Neuronal stem cell (in vitro differentiated cells): ENCODE data around the gene APCDD1.
"Not testable (repeated sequence)": the region's sequence is repeated elsewhere in the genome, so short reads cannot be mapped to it uniquely, and the experiment has no call there.

Experiments
- DNase-seq: peaks from one replicate; pipeline ENCODE4 v3.0.0-alpha.2; 2013; ENCODE audit warnings: low spot score
- H2AFZ ChIP-seq: one replicate; pipeline ENCODE4 v1.6.1; 2013; ENCODE audit warnings: mild to moderate bottlenecking, low read length, inconsistent platforms
- H2AK5ac ChIP-seq: 2 replicates; pipeline ENCODE4 v1.6.1; 2013; ENCODE audit warnings: low read depth, mild to moderate bottlenecking, inconsistent platforms, low read length, moderate library complexity, mixed read lengths
- H2BK120ac ChIP-seq: 2 replicates; pipeline ENCODE4 v1.6.1; 2013; ENCODE audit warnings: low read depth, mild to moderate bottlenecking, inconsistent platforms, low read length, moderate library complexity, mixed read lengths
- H2BK12ac ChIP-seq: one replicate; pipeline ENCODE4 v1.6.1; 2013; ENCODE audit warnings: low read length, inconsistent platforms
- H2BK15ac ChIP-seq: 2 replicates; pipeline ENCODE4 v1.6.1; 2013; ENCODE audit warnings: mild to moderate bottlenecking, low read length, inconsistent platforms, mixed read lengths
- H2BK5ac ChIP-seq: one replicate; pipeline ENCODE4 v1.6.1; 2013; ENCODE audit warnings: inconsistent platforms, mild to moderate bottlenecking, low read length, moderate library complexity
- H3K14ac ChIP-seq: one replicate; pipeline ENCODE4 v1.6.1; 2013; ENCODE audit warnings: low read length, inconsistent platforms
- H3K18ac ChIP-seq: 2 replicates; pipeline ENCODE4 v1.6.1; 2013; ENCODE audit warnings: low read length, inconsistent platforms
- H3K23ac ChIP-seq: 2 replicates; pipeline ENCODE4 v1.6.1; 2013; ENCODE audit warnings: low read depth, mild to moderate bottlenecking, mixed read lengths, low read length, inconsistent platforms; ENCODE audit not compliant: poor library complexity
- H3K27ac ChIP-seq: replicated peaks from 3 replicates; pipeline ENCODE4 v1.5.1; 2013; ENCODE audit warnings: low read length, inconsistent platforms
- H3K27me3 ChIP-seq, 3 experiments: 2 replicates each; pipeline ENCODE4 v1.6.1; 2013; ENCODE audit warnings: low read length in 3 of 3, mild to moderate bottlenecking in 2 of 3, inconsistent platforms in 1 of 3, low read depth in 1 of 3, mixed read lengths in 1 of 3, moderate library complexity in 1 of 3; ENCODE audit not compliant: control insufficient read depth in 3 of 3, insufficient read depth in 3 of 3
- H3K36me3 ChIP-seq, 2 donors: replicated peaks in 1 of 2; 2 replicates each; pipeline ENCODE4 v1.6.1; 2013; ENCODE audit warnings: low read length in 2 of 2; ENCODE audit not compliant: control insufficient read depth in 2 of 2, insufficient read depth in 2 of 2
- H3K4ac ChIP-seq: 2 replicates; pipeline ENCODE4 v1.6.1; 2013; ENCODE audit warnings: inconsistent platforms, mild to moderate bottlenecking, low read length, moderate library complexity
- H3K4me1 ChIP-seq, 2 donors: 1 replicate in 1 of 2; 2 replicates in 1 of 2; pipeline ENCODE4 v1.6.1; 2013; ENCODE audit warnings: low read length in 2 of 2, low read depth in 1 of 2; ENCODE audit not compliant: control insufficient read depth in 2 of 2, insufficient read depth in 1 of 2
- H3K4me2 ChIP-seq: one replicate; pipeline ENCODE4 v1.6.1; 2013; ENCODE audit warnings: mild to moderate bottlenecking, low read length, inconsistent platforms; ENCODE audit not compliant: insufficient read depth, poor library complexity, severe bottlenecking
- H3K4me3 ChIP-seq, 2 donors: 2 replicates each; pipeline ENCODE4 v1.5.1; 2013; ENCODE audit warnings: low read length in 2 of 2, mild to moderate bottlenecking in 2 of 2, inconsistent platforms in 1 of 2, moderate library complexity in 1 of 2
- H3K79me1 ChIP-seq: one replicate; pipeline ENCODE4 v1.6.1; 2013; ENCODE audit warnings: low read depth, mild to moderate bottlenecking, inconsistent platforms, low read length, moderate library complexity
- H3K9ac ChIP-seq: one replicate; pipeline ENCODE4 v1.6.1; 2013; ENCODE audit warnings: mild to moderate bottlenecking, low read depth, low read length, inconsistent platforms; ENCODE audit not compliant: poor library complexity
- H3K9me3 ChIP-seq, 2 donors: replicated peaks in 1 of 2; 2 replicates each; pipeline versions ENCODE3 to v1.6.1; 2013; ENCODE audit warnings: low read length in 2 of 2, mild to moderate bottlenecking in 2 of 2, inconsistent platforms in 1 of 2, low read depth in 1 of 2, mixed read lengths in 1 of 2, moderate library complexity in 1 of 2; ENCODE audit not compliant: control insufficient read depth in 2 of 2, insufficient read depth in 1 of 2
- H4K8ac ChIP-seq: one replicate; pipeline ENCODE4 v1.6.1; 2013; ENCODE audit warnings: low read depth, mild to moderate bottlenecking, inconsistent platforms, low read length, moderate library complexity
- H4K91ac ChIP-seq: one replicate; pipeline ENCODE4 v1.6.1; 2013; ENCODE audit warnings: low read length, low read depth, mild to moderate bottlenecking, inconsistent platforms; ENCODE audit not compliant: poor library complexity
- WGBS, 2 donors: extraction: QIAGEN DNeasy Blood & Tissue Kit; methylation state at CpG; one replicate each; pipeline ENCODE4 v1.1.7; 2013; ENCODE audit warnings: missing lambda C conversion rate in 2 of 2, mixed read lengths in 1 of 2; ENCODE audit not compliant: insufficient read length in 2 of 2, insufficient replicate concordance in 1 of 2; ENCODE audit errors: extremely low coverage in 2 of 2; 5-methylcytosine and 5-hydroxymethylcytosine counted together

APCDD1 gene

GRCh38 chr18:10463741-10464140 is 9.3 kb downstream of the APCDD1 start:
- no peaks in the 10 kb centered on the region for H3K27me3 ChIP-seq
- no peak overlapping the region for H2BK5ac ChIP-seq
- WGBS, 2 donors = no CpG with 5 or more reads among the region's 4 CpGs
- H3K4me3 ChIP-seq = no peak overlapping the region
- H2AFZ ChIP-seq = no peak overlapping the region
- H2BK12ac ChIP-seq = no peak overlapping the region
- H2AK5ac ChIP-seq = no peak overlapping the region
- no peaks in the 10 kb centered on the region for H3K4me1 ChIP-seq
- H4K91ac ChIP-seq = no peak overlapping the region
- no peak overlapping the region for H3K4ac ChIP-seq
- no peak overlapping the region for H2BK15ac ChIP-seq
- H4K8ac ChIP-seq = no peak overlapping the region
- H3K9me3 ChIP-seq = no peaks in the 10 kb centered on the region
- no peak overlapping the region for H3K18ac ChIP-seq
- no peak for DNase-seq
- H3K27ac ChIP-seq = no peak overlapping the region
- no peak overlapping the region for H3K9ac ChIP-seq
- no peaks in the 10 kb centered on the region for H3K36me3 ChIP-seq
- H2BK120ac ChIP-seq = no peak overlapping the region
- H3K4me2 ChIP-seq = no peak overlapping the region
- no peak overlapping the region for H3K14ac ChIP-seq
- H3K79me1 ChIP-seq = no peaks in the 10 kb centered on the region
- H3K23ac ChIP-seq = no peak overlapping the region

- H3K23ac ChIP-seq, H3K36me3 ChIP-seq, H2BK5ac ChIP-seq, H3K4me2 ChIP-seq, H2AFZ ChIP-seq, DNase-seq, H3K14ac ChIP-seq, H3K18ac ChIP-seq, H3K9me3 ChIP-seq, H2BK12ac ChIP-seq, H3K9ac ChIP-seq, H4K91ac ChIP-seq, H3K27ac ChIP-seq, H2BK120ac ChIP-seq, H3K27me3 ChIP-seq, H2AK5ac ChIP-seq, H3K4ac ChIP-seq, H3K79me1 ChIP-seq, H3K4me1 ChIP-seq, H4K8ac ChIP-seq, H2BK15ac ChIP-seq, H3K4me3 ChIP-seq: not testable (repeated sequence)
- no CpG with 5 or more reads among the region's 2 CpGs for WGBS, 2 donors
Measured at GRCh38 chr18:10464161-10464648, 9.8 kb downstream of the APCDD1 start.

GRCh38 chr18:10465174-10465939 is 10.9 kb downstream of the APCDD1 start:
- no peaks in the 10 kb centered on the region for H3K79me1 ChIP-seq
- H3K9ac ChIP-seq = no peak overlapping the region
- H2AFZ ChIP-seq = no peak overlapping the region
- H4K91ac ChIP-seq = no peak overlapping the region
- no peak overlapping the region for H3K4me2 ChIP-seq
- no peaks in the 10 kb centered on the region for H3K9me3 ChIP-seq
- no peaks in the 10 kb centered on the region for H3K4me1 ChIP-seq
- H3K27ac ChIP-seq = no peak overlapping the region
- H3K14ac ChIP-seq = no peak overlapping the region
- no peak overlapping the region for H2BK12ac ChIP-seq
- H3K4me3 ChIP-seq = no peak overlapping the region
- H2BK15ac ChIP-seq = no peak overlapping the region
- no peak for DNase-seq
- no peak overlapping the region for H2BK5ac ChIP-seq
- no peak overlapping the region for H2BK120ac ChIP-seq
- no peak overlapping the region for H4K8ac ChIP-seq
- WGBS, 2 donors = no CpG with 5 or more reads among the region's 9 CpGs
- H3K36me3 ChIP-seq = no peaks in the 10 kb centered on the region
- H3K27me3 ChIP-seq = no peaks in the 10 kb centered on the region
- no peak overlapping the region for H3K18ac ChIP-seq
- H3K4ac ChIP-seq = no peak overlapping the region
- H2AK5ac ChIP-seq = no peak overlapping the region
- H3K23ac ChIP-seq = no peak overlapping the region

- WGBS, 2 donors = no CpG with 5 or more reads among the region's 7 CpGs
- Histone ChIP-seq H2AFZ (no peak overlapping the region), H3K23ac (no peak overlapping the region), H3K79me1 (no peaks in the 10 kb centered on the region), H2BK15ac (no peak overlapping the region), H3K18ac (no peak overlapping the region), H3K9me3 (no peaks in the 10 kb centered on the region), H3K9ac (no peak overlapping the region), H2BK5ac (no peak overlapping the region), H3K36me3 (peaks cover 0 to 8% of the 10 kb centered on the region in 2 donors), H3K27me3 (no peaks in the 10 kb centered on the region), H3K14ac (no peak overlapping the region), H4K8ac (no peak overlapping the region), H3K4me2 (no peak overlapping the region), H2BK120ac (no peak overlapping the region), H4K91ac (no peak overlapping the region), H3K4ac (no peak overlapping the region), H2AK5ac (no peak overlapping the region), H3K4me3 (no peak overlapping the region), H3K27ac (no peak overlapping the region), H2BK12ac (no peak overlapping the region), H3K4me1 (no peaks in the 10 kb centered on the region)
- no peak for DNase-seq
Measured at GRCh38 chr18:10470429-10470828, 16.0 kb downstream of the APCDD1 start.
